Lung (tissue), 12 donors: Measurements from ENCODE around the gene LIN7B. TPM values are rescaled to one million over a fixed set of nuclear protein-coding genes. Genes with fewer than 3 reads are reported as not detected.
A peak's percentile ranks its signal among the peaks of the same experiment; 100 is the strongest.

Source experiments
- ATAC-seq: fragments of 200-7000 bp; cut with Tn5 transposase; one replicate; pipeline ENCODE4 v1.9.1; 2020; ENCODE audit warnings: moderate number of reproducible peaks; ENCODE audit not compliant: insufficient read depth, low FRiP score
- DNase-seq, 3 donors: peaks; one replicate each; pipeline ENCODE4 v3.0.0-alpha.2; 2013 to 2017
- H3K27ac ChIP-seq, 2 donors: one replicate each; pipeline ENCODE4 v1.5.1; 2013; ENCODE audit warnings: mild to moderate bottlenecking in 2 of 2, moderate library complexity in 2 of 2, control low read depth in 1 of 2, inconsistent platforms in 1 of 2, low read depth in 1 of 2, low read length in 1 of 2
- H3K27me3 ChIP-seq, 3 donors: one replicate each; pipeline ENCODE4 v1.5.1; 2013; ENCODE audit warnings: low read length in 2 of 3; ENCODE audit not compliant: control insufficient read depth in 3 of 3, insufficient read depth in 3 of 3
- H3K36me3 ChIP-seq, 4 donors: one replicate each; pipeline ENCODE4 v1.5.1; 2013; ENCODE audit warnings: low read length in 4 of 4, mild to moderate bottlenecking in 1 of 4, moderate library complexity in 1 of 4; ENCODE audit not compliant: control insufficient read depth in 4 of 4, insufficient read depth in 4 of 4
- H3K4me1 ChIP-seq, 5 donors: one replicate each; pipeline ENCODE4 v1.5.1; 2013; ENCODE audit warnings: low read length in 5 of 5, mild to moderate bottlenecking in 2 of 5, moderate library complexity in 1 of 5; ENCODE audit not compliant: control insufficient read depth in 5 of 5, insufficient read depth in 5 of 5
- H3K4me3 ChIP-seq: one replicate; pipeline ENCODE4 v1.5.1; 2013; ENCODE audit warnings: mild to moderate bottlenecking, control low read depth, moderate library complexity
- H3K9ac ChIP-seq, 2 donors: one replicate each; pipeline ENCODE4 v1.5.1; 2013; ENCODE audit warnings: low read length in 2 of 2, control low read depth in 1 of 2; ENCODE audit not compliant: insufficient read depth in 1 of 2
- H3K9me3 ChIP-seq, 4 donors: one replicate each; pipeline ENCODE4 v1.5.1; 2013; ENCODE audit warnings: low read length in 3 of 4, mild to moderate bottlenecking in 1 of 4, moderate library complexity in 1 of 4; ENCODE audit not compliant: control insufficient read depth in 4 of 4, insufficient read depth in 3 of 4
- CTCF ChIP-seq: IDR thresholded peaks from 2 replicates; pipeline ENCODE4 v1.5.1; 2012; ENCODE audit warnings: mild to moderate bottlenecking; ENCODE audit errors: control extremely low read depth, extremely low read depth
- WGBS, 2 donors: extraction: QIAGEN DNeasy Blood & Tissue Kit; methylation state at CpG; one replicate each; pipeline ENCODE4 v1.1.7; 2013; 5-methylcytosine and 5-hydroxymethylcytosine counted together
- polyA plus RNA-seq, 2 donors: library from polyadenylated mRNA; stranded (reverse); fragments of 200-250 nt; gene quantifications; one replicate each; pipeline ENCODE4 v1.2.1, GENCODE V29; 2013
- total RNA-seq, 2 donors: library from RNA; depleted of rRNA in 1 of 2; stranded (reverse); fragments of >200 nt in 1 of 2; gene quantifications; one replicate each; pipeline ENCODE4 v1.2.1, GENCODE V29; 2014 to 2021
- donor health status: control.
- donor health status: control.
- donor health status: Bipolar disorder and iron deficiency.
- donor health status: healthy.
- donor health status: DM: yes; HTN: yes; CAD: no.

LIN7B gene
- total and polyA plus RNA-seq, 4 donors = 6.4 to 12.4 (median 7.2) TPM

GRCh38 chr19:49085020-49085867, 28.9 kb upstream of the LIN7B start, which contains the start of gene SNRNP70:
Gene SNRNP70 (plus strand): TSS chr19:49085451. CDS start chr19:49086415, 964 bp downstream.
- no peaks in the 10 kb centered on the region for H3K27me3 ChIP-seq

GRCh38 chr19:49085868-49086232, 28.3 kb upstream of the LIN7B start:
- peaks cover 4 to 14% (median 9%) of the 10 kb centered on the region in 5 donors for H3K4me1 ChIP-seq
- ATAC-seq (no peak), DNase-seq (no peak)
- H3K36me3 ChIP-seq = peaks cover 11 to 25% (median 23%) of the 10 kb centered on the region in 4 donors
- peak overlapping the region; percentile 92 to 93 for H3K27ac ChIP-seq
- peak overlapping the region; percentile 94 for H3K4me3 ChIP-seq
- H3K9ac ChIP-seq = peak overlapping the region; percentile 93 to 97
- 2% methylated on average over 14 of the region's 14 CpGs for WGBS, 2 donors
- TF ChIP-seq CTCF = no peak
- peaks cover 0 to 1% (median 0%) of the 10 kb centered on the region in 4 donors for H3K9me3 ChIP-seq
- H3K27me3 ChIP-seq = no peaks in the 10 kb centered on the region

More at GRCh38 chr19:49085020-49085867, 28.9 kb upstream of the LIN7B start, which contains the start of gene SNRNP70:
- WGBS, 2 donors = 0% methylated on average over 83 to 89 of the region's 89 CpGs
- Histone ChIP-seq H3K27ac (peak within 1 kb of the TSS; percentile 92 to 93), H3K4me1 (peaks cover 4 to 14% (median 9%) of the 10 kb centered on the region in 5 donors), H3K4me3 (peak within 1 kb of the TSS; percentile 94), H3K36me3 (peaks cover 5 to 19% (median 17%) of the 10 kb centered on the region in 4 donors), H3K9me3 (peaks cover 0 to 1% (median 0%) of the 10 kb centered on the region in 4 donors), H3K9ac (peak within 1 kb of the TSS; percentile 97 to 98)
- TF ChIP-seq CTCF = no peak
- peak; percentile 100 for DNase-seq
- peak; percentile 99 for ATAC-seq

GRCh38 chr19:49086296-49086695, 27.9 kb upstream of the LIN7B start:
- 44 to 74% methylated on average over 11 of the region's 11 CpGs for WGBS, 2 donors
- H3K27ac ChIP-seq = no peak overlapping the region
- no peak for TF ChIP-seq CTCF
- DNase-seq = no peak
- H3K4me3 ChIP-seq = peak overlapping the region; percentile 94
- H3K36me3 ChIP-seq = peaks cover 11 to 29% (median 25%) of the 10 kb centered on the region in 4 donors
- no peak for ATAC-seq
- no peaks in the 10 kb centered on the region for H3K27me3 ChIP-seq
- peaks cover 4 to 14% (median 9%) of the 10 kb centered on the region in 5 donors for H3K4me1 ChIP-seq
- H3K9ac ChIP-seq = peak overlapping the region; percentile 93 to 97
- H3K9me3 ChIP-seq = peaks cover 0 to 1% (median 0%) of the 10 kb centered on the region in 4 donors
